ENCODE results near the gene MROH2A.

MROH2A gene

DNA sequence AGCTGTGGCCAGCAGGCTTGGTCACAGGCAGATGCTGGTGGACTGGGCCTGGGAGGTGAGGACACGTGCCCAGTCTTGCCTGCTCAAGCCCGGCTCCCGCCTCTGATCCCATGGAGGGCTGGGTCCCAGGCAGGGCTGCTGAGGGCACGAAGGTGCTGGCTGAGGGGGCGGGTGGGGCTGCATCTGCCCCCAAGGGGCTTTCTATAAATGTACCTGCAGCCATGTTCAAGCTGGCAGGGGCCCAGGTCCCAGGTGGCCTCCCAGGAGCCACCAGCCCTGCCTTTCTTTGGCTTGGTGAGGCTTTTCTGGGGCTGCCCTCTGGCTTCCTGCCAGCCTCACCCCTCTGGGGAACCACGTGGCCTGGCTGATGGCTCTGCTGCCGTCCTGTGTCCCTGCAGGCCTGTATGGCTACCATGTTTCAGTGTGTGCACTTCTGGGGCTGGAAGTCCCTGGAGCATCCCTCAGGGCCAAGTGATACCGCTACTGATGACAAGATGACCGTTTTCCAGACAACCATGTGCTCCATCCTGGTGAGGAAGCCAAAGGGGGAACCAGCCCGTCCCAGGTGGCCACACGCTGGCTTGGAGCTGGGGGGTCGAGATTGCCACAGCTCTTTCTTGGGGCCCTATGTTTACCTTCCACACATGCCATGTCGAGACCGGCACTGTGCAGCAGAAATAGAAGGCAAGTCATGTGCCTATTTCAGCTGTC lies 53.0 kb downstream of the MROH2A start:
- Mint-ChIP-seq H3K27me3 (no peaks in the 10 kb centered on the region), H3K4me1 (no peaks in the 10 kb centered on the region), H3K27ac (no peak overlapping the region), H3K9me3 (no peaks in the 10 kb centered on the region), H3K4me3 (no peak overlapping the region), H3K36me3 (no peaks in the 10 kb centered on the region)
- no peak for ATAC-seq

DNA sequence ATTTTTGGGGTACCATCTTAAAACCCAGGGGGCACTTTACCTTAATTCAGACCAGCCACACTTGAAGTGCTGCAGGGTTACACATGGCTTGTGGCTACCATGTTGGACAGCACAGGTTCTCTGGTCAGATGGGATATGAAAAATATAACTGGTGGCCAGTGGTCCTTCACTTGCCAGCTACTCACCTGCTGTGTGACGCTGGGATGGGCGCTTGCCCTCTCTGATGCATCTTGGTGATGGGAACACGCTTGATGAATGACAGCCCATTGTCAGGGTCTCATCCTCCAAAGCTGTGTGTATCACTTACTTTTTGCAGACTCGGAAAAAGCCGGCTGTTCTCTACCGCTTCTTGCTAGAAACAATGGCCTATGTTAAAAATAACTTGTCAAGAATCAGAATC lies 53.7 kb downstream of the MROH2A start:
- no peak for ATAC-seq
- Mint-ChIP-seq H3K4me1 (no peaks in the 10 kb centered on the region), H3K4me3 (no peak overlapping the region), H3K9me3 (no peaks in the 10 kb centered on the region), H3K27me3 (no peaks in the 10 kb centered on the region), H3K36me3 (no peaks in the 10 kb centered on the region), H3K27ac (no peak overlapping the region)

DNA sequence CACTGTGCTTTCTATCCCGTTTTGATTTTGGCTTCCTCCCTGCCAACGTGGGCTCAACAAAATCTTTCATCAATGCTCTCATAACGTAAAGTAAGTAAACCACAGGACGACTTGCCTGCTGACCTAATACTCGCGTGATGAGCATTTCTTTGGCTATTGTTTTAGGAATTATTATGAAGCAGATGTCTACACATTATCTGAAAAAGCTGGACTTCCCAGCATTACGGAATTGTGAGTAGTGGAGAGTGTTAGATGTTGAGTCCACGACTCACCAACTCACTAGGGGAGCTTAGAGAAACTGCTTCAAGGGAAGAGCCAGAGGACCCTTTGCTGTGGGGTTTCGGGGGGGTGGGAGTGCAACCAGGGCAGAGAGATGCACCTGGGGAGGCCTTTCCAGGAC lies 54.3 kb downstream of the MROH2A start:
- no peaks in the 10 kb centered on the region for H3K9me3 Mint-ChIP-seq
- no peaks in the 10 kb centered on the region for H3K27me3 Mint-ChIP-seq
- no peak overlapping the region for H3K27ac Mint-ChIP-seq
- ATAC-seq = no peak
- no peaks in the 10 kb centered on the region for H3K4me1 Mint-ChIP-seq
- H3K36me3 Mint-ChIP-seq = no peaks in the 10 kb centered on the region
- no peak overlapping the region for H3K4me3 Mint-ChIP-seq

DNA sequence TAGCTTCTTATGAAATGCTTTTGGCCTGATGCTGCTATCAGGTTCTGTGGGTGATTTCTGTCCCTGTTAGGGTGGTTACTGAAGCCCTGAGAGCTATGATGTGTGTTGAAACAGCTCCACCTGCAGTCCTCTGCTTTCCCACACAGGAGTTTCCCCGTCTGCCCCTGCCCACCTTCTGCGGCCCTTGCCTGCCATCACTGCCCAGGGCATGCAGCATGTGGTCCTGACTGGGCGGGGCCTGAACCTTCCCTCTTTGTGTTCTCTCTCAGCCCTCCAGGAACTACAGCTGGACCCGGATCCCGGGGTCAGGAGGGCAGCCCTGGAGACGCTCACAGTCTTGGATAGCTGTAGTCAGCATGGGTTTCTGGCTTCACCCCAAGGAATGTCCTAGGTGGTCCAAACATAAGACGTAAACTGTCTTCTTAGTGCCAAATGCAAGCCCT lies 54.8 kb downstream of the MROH2A start:
- H3K4me3 Mint-ChIP-seq = no peak overlapping the region
- peak; percentile 26 for ATAC-seq
- H3K36me3 Mint-ChIP-seq = no peaks in the 10 kb centered on the region
- H3K27me3 Mint-ChIP-seq = no peaks in the 10 kb centered on the region
- H3K27ac Mint-ChIP-seq = no peak overlapping the region
- H3K4me1 Mint-ChIP-seq = no peaks in the 10 kb centered on the region
- no peaks in the 10 kb centered on the region for H3K9me3 Mint-ChIP-seq

DNA sequence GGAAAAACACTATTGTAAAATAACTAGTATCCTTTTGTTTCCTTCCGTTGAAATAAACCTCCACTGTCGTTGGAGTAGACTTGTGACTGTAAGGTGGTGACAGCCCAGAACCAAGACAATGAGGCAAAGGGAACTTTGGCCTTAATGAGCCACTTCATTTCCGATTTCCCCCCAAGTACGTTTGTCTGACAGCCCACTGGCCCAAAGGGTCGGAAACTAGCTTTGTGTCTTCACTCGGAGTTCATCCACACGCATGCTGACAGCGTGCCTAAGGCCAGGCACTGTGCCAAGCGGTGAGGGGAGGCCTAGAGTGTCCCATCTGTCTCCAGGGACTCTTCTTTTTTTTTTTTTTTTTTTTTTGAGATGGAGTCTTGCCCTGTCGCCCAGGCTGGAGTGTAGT lies 55.2 kb downstream of the MROH2A start:
- Mint-ChIP-seq H3K4me3 (no peak overlapping the region), H3K36me3 (no peaks in the 10 kb centered on the region), H3K27me3 (no peaks in the 10 kb centered on the region), H3K4me1 (no peaks in the 10 kb centered on the region), H3K27ac (no peak overlapping the region), H3K9me3 (no peaks in the 10 kb centered on the region)
- no peak for ATAC-seq

DNA sequence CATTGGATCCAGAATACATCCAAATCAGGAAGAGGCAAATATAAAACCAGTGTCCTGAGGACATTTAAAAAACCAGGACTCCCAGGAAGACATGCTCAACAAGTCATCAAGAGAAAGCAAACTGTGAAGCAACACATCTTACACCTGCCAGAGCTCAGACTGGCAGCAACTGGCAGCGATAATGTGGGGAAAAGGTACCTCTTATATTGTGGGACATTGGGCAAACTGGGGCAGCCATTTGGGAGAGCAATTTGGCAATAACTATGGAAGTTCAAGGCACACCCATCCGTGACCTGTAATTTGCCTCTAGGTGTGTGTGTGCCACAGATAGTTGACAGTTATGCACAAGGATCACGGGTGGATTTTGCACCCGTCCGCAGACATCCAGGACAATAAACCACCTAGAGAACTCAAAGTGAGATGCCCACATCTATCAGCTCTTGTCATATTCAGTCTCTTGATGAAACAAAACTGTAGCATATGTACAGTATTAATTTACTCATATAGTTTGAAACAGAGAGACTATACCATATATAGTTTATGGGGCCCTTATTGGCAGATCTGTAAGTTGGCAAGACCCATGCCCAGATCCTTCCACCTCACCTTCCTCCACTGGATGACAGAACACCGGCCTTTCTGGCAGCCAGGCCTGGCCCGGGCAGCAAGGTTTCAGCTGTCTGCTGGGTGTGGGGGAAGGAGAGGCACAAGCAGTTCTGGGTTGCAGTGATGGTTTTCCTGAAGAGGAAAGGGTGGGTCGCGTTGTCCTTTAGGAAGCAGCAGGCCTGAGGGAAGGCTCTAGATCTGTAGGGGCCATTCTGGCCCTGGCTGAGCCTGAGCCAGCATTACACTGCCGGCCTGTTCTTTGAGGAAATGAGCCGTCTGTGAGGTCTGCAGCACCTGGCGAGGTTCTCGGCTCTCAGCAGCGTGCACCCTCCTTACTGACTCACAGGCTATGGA lies 57.4 kb downstream of the MROH2A start:
- ATAC-seq = no peak
- Mint-ChIP-seq H3K36me3 (no peaks in the 10 kb centered on the region), H3K9me3 (no peaks in the 10 kb centered on the region)

DNA sequence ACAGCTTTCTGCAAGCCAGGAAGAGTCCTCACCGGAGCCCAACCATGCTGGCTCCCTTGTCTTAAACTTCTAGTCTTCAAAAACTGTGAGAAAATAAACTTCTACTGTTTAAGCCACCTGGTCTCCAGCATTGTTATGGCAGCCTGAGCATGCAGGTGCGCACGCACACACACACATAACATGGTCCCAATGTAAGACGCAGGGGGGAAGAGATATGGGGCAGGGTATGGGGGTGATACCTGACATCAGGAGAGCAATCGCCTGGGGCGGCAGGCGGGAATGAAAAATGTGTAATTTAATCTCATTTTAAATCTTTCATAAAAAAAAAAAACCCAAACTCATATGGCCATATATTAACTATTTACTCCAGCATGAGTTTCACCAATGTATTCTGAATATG lies 58.2 kb downstream of the MROH2A start:
- Mint-ChIP-seq H3K27ac (no peak overlapping the region), H3K36me3 (no peaks in the 10 kb centered on the region), H3K4me3 (no peak overlapping the region), H3K4me1 (no peaks in the 10 kb centered on the region), H3K27me3 (no peaks in the 10 kb centered on the region), H3K9me3 (no peaks in the 10 kb centered on the region)
- no peak for ATAC-seq

More for the DNA sequence above, 57.4 kb downstream of the MROH2A start:
- Mint-ChIP-seq H3K4me1 (no peaks in the 10 kb centered on the region), H3K27me3 (no peaks in the 10 kb centered on the region), H3K4me3 (no peak overlapping the region), H3K27ac (no peak overlapping the region)

DNA sequence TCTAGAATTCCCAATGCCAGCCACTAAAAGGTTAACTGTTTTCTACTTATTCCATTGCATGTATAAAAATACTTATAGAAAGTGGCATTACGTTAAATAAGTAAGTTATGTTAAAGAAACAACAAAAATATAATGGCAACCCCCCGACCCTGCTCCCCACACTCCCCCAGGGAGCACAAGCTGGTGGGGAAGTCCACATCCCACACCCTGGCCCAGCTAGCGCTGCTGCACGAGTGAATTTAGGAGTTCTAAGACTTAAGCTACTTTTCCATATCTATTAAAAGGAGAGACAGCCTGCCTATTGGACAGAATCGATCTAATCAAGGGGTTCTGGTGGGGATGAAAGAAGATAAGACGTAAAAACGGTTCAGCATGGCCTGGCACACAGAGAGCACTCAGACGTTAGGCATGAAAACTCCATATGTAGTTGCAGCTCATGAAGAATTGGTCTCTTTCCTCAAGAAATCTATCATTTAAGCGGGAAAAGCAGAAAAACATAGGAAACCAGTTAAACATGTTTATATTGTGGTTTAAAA lies 59.6 kb downstream of the MROH2A start:
- ATAC-seq = no peak
- no peaks in the 10 kb centered on the region for H3K36me3 Mint-ChIP-seq
- no peaks in the 10 kb centered on the region for H3K4me1 Mint-ChIP-seq
- H3K9me3 Mint-ChIP-seq = no peaks in the 10 kb centered on the region
- H3K27ac Mint-ChIP-seq = no peak overlapping the region
- no peaks in the 10 kb centered on the region for H3K27me3 Mint-ChIP-seq
- no peak overlapping the region for H3K4me3 Mint-ChIP-seq

DNA sequence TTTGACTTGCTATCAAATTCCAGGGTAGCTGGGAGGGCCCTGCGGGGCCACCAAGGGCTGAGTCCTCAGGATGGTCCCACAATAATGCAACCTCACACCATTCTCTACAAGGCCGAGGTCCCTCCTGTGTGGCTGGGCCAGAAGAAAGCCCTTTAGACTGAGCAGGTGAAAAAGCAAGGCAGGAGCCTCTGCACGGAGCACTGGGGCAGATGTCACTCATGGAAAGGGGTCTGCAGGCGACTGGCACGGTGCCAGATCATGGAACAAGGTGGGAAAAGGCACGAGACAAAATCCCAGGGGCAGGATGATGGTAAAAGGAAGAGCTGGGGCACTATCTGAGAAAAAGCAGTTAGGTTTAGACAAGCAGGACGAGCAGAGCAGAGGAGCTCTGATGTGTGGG lies 60.1 kb downstream of the MROH2A start:
- H3K9me3 Mint-ChIP-seq = no peaks in the 10 kb centered on the region
- no peak for ATAC-seq
- H3K4me1 Mint-ChIP-seq = no peaks in the 10 kb centered on the region
- no peak overlapping the region for H3K4me3 Mint-ChIP-seq
- no peak overlapping the region for H3K27ac Mint-ChIP-seq
- H3K36me3 Mint-ChIP-seq = no peaks in the 10 kb centered on the region
- no peaks in the 10 kb centered on the region for H3K27me3 Mint-ChIP-seq

DNA sequence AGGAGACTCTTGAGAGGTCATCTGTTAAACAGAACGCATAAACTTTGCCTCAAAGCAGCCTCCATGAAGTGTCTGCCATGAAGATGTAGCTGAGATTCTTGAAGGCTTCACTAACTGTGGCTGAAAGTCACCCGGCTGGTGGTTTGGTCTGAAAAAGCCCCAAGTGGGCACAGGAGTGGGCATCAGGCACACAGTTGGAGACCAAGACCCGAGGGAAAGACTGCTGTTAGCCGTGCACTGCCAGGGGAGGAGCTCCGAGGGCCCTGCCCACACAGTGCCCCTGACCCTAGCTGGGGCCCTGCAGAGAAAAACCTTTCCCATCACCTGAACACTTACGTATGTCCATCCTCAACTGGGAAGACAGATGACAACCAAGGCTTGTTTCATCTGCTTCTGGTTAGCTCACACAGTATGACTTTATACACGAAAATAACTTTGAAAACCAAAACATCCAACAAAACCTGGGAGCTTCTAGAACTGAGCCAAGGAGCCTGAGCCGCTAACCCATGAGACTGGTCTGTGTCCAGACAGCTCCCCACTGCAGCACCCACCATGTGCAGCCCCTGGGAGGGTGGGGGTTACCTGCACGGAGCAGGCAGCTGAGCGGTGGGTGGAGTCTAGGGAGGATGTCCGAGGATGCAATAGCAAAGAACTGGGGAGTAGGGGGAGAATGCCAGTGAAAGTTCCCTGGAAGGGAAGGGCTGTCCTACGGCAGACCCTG lies 60.8 kb downstream of the MROH2A start:
- no peaks in the 10 kb centered on the region for H3K36me3 Mint-ChIP-seq
- H3K27me3 Mint-ChIP-seq = no peaks in the 10 kb centered on the region
- no peak overlapping the region for H3K4me3 Mint-ChIP-seq
- H3K9me3 Mint-ChIP-seq = no peaks in the 10 kb centered on the region
- no peak for ATAC-seq
- H3K27ac Mint-ChIP-seq = no peak overlapping the region
- H3K4me1 Mint-ChIP-seq = no peaks in the 10 kb centered on the region

DNA sequence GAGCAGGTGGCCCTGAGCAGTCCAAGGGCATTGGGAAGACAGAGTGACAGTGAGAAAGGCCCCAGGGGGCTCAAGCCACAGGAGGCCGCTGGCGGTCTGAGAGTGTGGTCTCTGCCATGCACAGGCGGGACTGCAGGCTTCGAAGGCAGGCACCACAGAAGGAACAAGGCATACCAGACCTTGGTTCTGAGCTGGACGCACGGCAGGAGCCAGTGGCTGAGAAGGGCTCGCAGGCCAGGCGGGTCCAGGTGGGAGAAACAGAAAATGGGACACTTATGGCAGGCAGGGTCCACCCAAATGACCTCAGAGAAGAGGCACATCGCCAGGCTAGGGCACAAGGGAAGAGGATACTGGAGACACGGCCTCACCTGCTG lies 61.3 kb downstream of the MROH2A start:
- ATAC-seq = no peak
- Mint-ChIP-seq H3K27me3 (no peaks in the 10 kb centered on the region), H3K4me3 (no peak overlapping the region), H3K36me3 (no peaks in the 10 kb centered on the region), H3K4me1 (no peaks in the 10 kb centered on the region), H3K9me3 (no peaks in the 10 kb centered on the region), H3K27ac (no peak overlapping the region)

DNA sequence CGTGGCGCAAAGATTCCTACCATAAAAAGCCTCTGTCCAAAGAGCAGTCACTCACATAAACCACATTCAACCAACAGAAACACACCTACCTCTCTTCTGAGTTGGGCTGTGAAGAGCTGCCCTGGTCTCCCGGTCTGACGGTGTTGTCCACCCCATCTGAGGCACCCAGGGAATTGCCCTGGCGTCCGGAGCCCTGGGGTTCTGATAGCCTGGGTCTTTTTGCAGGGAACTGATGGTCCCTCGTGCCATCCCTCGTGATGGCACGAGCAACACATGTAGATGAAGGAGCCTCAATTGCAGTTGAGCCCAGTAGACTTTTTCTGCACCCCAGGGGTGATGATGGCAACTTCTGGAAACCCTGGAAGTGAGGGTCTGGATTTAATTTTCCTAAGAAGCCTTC lies 62.4 kb downstream of the MROH2A start:
- Mint-ChIP-seq H3K9me3 (no peaks in the 10 kb centered on the region), H3K27me3 (no peaks in the 10 kb centered on the region), H3K4me1 (no peaks in the 10 kb centered on the region), H3K4me3 (no peak overlapping the region), H3K36me3 (no peaks in the 10 kb centered on the region), H3K27ac (no peak overlapping the region)
- no peak for ATAC-seq

DNA sequence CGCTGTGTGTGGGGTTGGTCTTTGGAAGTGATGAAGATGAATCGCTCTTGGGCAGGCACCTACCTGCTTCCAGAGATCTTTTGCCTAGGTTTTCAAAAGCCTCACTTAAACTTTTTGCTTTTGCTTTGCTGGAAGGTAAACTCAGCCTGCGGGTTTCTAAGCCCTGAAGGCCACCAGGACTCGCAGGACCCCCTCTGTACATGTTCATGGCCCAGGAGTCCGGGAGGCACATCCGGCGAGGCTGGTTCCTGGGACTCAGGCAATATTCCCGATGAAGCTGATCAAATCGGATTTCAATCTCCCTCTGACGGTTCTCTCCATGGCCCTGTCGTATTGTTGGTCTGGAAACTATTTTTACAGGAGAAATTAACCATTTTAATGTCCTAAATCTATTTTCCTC lies 63.1 kb downstream of the MROH2A start:
- ATAC-seq = no peak
- Mint-ChIP-seq H3K36me3 (no peaks in the 10 kb centered on the region), H3K9me3 (no peaks in the 10 kb centered on the region), H3K27ac (no peak overlapping the region), H3K4me3 (no peak overlapping the region), H3K27me3 (no peaks in the 10 kb centered on the region), H3K4me1 (no peaks in the 10 kb centered on the region)

DNA sequence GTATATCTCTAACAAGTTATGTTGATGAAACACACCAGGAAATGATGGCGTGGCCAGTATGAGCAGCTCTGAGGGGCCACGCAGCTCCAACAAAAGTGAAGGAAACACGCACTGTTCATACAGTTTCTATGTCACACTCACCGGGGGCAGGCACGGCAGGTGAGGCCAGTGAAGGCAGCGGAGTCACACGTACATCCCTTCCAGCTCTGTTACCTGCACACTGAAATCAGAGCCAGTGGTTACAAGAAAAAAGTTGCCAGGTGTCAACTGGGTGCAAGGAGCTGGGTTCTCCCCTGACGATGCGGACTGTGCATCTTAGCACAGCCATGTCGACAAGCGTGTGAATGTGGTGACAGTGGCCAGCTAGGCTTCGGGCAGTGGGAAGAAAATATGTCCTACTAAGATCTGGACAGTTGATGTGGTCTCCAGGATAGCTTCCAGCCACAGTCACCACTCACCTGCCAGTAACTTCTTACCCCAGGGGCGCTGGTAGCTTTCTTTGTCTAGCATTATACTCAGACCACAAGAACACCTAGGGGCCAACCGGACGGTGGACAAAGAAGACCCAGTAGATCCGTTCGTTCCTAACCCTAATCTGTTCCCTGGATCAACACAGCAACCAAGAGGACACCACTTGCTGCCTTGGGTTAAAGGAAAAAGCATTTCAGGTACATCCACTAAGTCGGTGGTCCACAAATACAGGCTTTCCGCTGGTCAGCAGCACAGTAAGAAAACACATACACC lies 66.1 kb downstream of the MROH2A start:
- no peak overlapping the region for H3K27ac Mint-ChIP-seq
- no peaks in the 10 kb centered on the region for H3K9me3 Mint-ChIP-seq
- H3K27me3 Mint-ChIP-seq = peaks cover 13% of the 10 kb centered on the region
- H3K4me1 Mint-ChIP-seq = no peaks in the 10 kb centered on the region
- no peaks in the 10 kb centered on the region for H3K36me3 Mint-ChIP-seq
- H3K4me3 Mint-ChIP-seq = no peak overlapping the region
- no peak for ATAC-seq

DNA sequence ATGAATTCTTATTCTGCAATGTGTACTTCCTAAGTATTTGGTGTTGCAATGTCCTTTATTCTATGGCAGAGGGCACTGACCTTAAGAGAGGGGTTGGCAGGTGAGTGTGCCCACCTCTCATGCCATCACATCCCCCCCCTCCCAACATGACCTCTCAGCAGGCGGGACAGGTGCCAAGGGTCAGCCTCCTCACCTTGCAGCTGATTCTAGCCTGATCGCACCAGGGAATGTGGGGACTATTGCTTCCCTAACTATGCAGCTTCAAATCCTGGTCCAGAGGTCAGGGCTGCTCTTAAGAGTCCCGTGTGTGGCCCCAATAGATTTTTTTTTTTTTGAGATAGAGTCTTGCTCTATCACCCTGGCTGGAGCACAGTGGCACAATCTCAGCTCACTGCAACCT lies 66.7 kb downstream of the MROH2A start:
- Mint-ChIP-seq H3K27ac (peak overlapping the region; percentile 57), H3K4me3 (no peak overlapping the region), H3K9me3 (no peaks in the 10 kb centered on the region), H3K27me3 (peaks cover 13% of the 10 kb centered on the region), H3K4me1 (no peaks in the 10 kb centered on the region), H3K36me3 (no peaks in the 10 kb centered on the region)
- no peak for ATAC-seq
